ENCODE results near the gene EVI5. TPM values are rescaled to one million over a fixed set of nuclear protein-coding genes. Genes with fewer than 3 reads are reported as not detected.
"Not testable (repeated sequence)": the region's sequence is repeated elsewhere in the genome, so short reads cannot be mapped to it uniquely, and the experiment has no call there.

Gene EVI5
- total RNA-seq, 1 donor = 58.7 TPM

GRCh38 chr1:92784021-92784638 lies 778 bp downstream of the EVI5 start:
- DNase-seq (ENCODE audit: low read depth) = peak; percentile 61
- peak overlapping the region; percentile 89 for H3K4me3 ChIP-seq (ENCODE audit: low read depth, low read length)
- TF ChIP-seq, protein P1, sequence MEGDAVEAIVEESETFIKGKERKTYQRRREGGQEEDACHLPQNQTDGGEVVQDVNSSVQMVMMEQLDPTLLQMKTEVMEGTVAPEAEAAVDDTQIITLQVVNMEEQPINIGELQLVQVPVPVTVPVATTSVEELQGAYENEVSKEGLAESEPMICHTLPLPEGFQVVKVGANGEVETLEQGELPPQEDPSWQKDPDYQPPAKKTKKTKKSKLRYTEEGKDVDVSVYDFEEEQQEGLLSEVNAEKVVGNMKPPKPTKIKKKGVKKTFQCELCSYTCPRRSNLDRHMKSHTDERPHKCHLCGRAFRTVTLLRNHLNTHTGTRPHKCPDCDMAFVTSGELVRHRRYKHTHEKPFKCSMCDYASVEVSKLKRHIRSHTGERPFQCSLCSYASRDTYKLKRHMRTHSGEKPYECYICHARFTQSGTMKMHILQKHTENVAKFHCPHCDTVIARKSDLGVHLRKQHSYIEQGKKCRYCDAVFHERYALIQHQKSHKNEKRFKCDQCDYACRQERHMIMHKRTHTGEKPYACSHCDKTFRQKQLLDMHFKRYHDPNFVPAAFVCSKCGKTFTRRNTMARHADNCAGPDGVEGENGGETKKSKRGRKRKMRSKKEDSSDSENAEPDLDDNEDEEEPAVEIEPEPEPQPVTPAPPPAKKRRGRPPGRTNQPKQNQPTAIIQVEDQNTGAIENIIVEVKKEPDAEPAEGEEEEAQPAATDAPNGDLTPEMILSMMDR (IDR thresholded peaks at IDR 0.05; ENCODE audit: insufficient read depth, low read depth, low read length) = no peak

DNA sequence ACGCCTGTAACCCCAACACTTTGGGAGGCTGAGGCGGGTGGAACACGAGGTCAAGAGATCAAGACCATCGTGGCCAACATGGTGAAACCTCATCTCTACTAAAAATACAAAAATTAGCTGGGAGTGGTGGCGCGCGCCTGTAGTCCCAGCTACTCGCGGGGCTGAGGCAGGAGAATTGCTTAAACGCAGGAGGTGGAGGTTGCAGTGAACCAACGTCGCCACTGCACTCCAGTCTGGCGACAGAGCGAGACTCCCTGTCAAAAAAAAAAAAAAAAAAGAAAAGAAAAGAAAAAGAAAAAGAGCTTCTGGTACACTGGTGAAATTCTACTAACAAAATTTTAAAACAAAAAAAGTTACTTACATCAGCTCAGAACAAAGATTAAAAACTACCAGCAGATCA lies 1.4 kb downstream of the EVI5 start:
- DNase-seq (ENCODE audit: low read depth) = peak; percentile 50

GRCh38 chr1:92778376-92778775 lies 6.5 kb downstream of the EVI5 start:
- TF ChIP-seq, protein P1 (IDR thresholded peaks at IDR 0.05; ENCODE audit: insufficient read depth, low read depth, low read length) = no peak
- no peak overlapping the region for H3K4me3 ChIP-seq (ENCODE audit: low read depth, low read length)
- no peak for DNase-seq (ENCODE audit: low read depth)

More for the DNA sequence above, 1.4 kb downstream of the EVI5 start:
- H3K4me3 ChIP-seq (ENCODE audit: low read depth, low read length) = peak overlapping the region; percentile 89

DNA sequence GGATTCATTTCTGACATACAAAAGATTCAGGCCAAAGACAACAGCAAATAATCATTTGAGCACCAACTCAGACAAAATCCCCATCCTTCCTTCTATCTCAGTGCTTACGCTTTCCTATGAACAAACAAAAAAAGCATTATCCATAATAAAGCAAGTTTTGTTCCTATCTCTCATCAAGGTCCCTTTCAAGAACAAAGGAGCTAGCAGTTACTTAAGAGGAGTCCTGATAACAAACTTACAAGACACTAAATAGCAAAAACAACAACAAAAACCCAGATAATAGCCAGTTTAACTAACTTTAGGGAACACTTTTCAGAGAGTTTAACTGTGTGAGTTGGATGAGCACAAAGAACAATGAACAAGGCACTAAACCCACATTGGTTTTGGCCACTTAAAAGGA lies 10.5 kb downstream of the EVI5 start:
- TF ChIP-seq, protein P1 (IDR thresholded peaks at IDR 0.05; ENCODE audit: insufficient read depth, low read depth, low read length) = no peak
- no peak for DNase-seq (ENCODE audit: low read depth)

DNA sequence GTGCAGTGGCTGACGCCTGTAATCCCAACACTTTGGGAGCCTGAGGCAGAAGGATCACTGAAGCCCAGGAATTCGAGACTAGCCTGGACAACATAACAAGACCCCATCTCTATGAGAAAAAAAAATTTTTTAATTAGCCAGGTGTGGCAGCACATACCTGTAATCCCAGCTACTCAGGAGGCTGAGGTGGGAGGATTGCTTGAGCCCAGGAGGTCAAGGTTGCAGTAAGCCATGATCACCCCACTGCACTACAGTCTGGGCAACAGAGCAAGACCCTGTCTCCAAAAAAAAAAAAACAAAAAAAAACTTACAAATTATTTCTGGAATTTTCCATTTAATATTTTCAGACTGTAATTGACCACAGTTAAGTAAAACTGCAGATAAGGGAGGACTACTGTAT lies 11.2 kb downstream of the EVI5 start:
- not testable (repeated sequence) for H3K4me3 ChIP-seq (ENCODE audit: low read depth, low read length); DNase-seq (ENCODE audit: low read depth)

More for the DNA sequence above, 10.5 kb downstream of the EVI5 start:
- H3K4me3 ChIP-seq (ENCODE audit: low read depth, low read length) = no peak overlapping the region

DNA sequence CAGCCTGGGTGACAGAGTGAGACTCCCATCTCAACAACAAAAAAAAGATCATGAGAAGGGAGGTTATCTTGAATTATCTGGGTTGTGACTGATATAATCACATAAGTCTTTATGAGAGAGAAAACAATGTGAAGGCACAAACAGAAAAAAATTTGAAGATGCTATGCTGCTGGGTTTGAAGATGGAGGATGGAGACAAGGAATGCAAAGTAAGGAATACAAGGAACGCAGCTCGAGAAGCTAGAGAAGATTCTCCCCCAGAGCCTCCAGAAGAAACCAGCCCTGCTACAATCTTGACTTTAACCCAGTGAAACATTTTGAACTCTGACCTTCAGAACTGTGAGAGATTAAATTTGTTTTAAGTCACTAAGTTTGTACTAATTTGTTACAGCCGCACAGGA lies 15.1 kb downstream of the EVI5 start:
- TF ChIP-seq, protein P1 (IDR thresholded peaks at IDR 0.05; ENCODE audit: insufficient read depth, low read depth, low read length) = no peak
- no peak for DNase-seq (ENCODE audit: low read depth)
- no peak overlapping the region for H3K4me3 ChIP-seq (ENCODE audit: low read depth, low read length)

DNA sequence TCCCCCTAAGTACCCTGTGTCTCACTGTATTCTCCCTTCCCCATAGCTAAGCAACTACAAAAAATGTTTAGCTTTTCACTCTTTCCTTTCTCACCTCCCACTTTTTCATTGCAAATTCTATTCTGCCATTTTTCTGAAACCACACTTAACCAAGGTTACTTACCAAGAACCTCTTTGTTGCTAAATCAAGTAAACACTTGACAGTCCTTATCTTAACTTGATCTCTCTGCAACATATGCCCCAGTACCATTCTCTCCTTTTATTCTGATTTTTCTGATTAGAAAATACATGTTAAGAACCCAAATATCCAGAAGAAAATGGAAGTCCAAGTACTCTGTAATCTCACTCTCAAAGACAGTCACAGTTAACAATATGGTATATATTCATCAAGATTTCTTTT lies 16.0 kb downstream of the EVI5 start:
- H3K4me3 ChIP-seq (ENCODE audit: low read depth, low read length) = no peak overlapping the region
- TF ChIP-seq, protein P1 (IDR thresholded peaks at IDR 0.05; ENCODE audit: insufficient read depth, low read depth, low read length) = no peak
- no peak for DNase-seq (ENCODE audit: low read depth)

- H3K4me3 ChIP-seq (ENCODE audit: low read depth, low read length) = no peak overlapping the region
- TF ChIP-seq, protein P1 (IDR thresholded peaks at IDR 0.05; ENCODE audit: insufficient read depth, low read depth, low read length) = no peak
- no peak for DNase-seq (ENCODE audit: low read depth)
Measured at GRCh38 chr1:92768296-92768695, 16.6 kb downstream of the EVI5 start.
